DMS 273 (cell line): ENCODE measurements around the gene ZNF425.
"Not testable (repeated sequence)": the region's sequence is repeated elsewhere in the genome, so short reads cannot be mapped to it uniquely, and the experiment has no call there.

ENCODE experiments used
- DNase-seq: peaks from one replicate; lab custom pipeline; 2025; ENCODE audit not compliant: unreplicated experiment; lab: John Stamatoyannopoulos, UW

ZNF425 gene

DNA sequence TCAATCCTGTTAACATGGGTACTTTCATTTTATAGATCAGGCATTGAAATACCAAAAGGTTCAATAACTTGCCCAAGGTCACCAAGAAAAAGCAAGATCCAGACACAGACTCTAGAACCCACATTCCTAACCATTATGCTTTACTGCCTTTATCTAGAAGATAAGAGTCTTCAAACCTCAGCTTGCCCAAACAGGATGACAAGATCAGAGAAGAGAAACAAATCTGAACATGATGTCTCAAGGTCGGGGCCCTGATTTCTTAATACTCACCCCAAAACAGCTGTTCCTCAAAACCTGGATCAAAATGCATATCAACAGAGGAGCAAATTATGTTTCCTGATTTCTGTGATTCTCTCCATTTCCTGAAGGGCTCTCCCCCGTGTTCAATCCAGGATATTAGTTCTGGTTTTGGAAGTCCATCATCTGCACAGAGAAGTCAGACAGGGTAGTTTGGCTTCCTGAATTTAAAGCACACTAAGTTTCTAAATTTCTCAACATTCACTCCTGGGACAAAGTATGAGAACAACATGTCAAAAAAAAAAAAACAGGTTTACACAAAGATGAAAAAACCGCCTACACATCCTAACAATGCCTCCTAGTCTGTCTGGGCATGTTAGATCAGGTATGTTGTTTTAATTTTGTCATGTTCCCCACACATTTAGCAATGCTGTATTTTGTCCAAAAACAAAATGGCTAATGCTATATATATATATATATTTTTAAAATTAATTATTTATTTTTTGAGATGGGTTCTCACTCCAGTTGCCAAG is 51.8 kb downstream of the ZNF425 start:
- no peak for DNase-seq

DNA sequence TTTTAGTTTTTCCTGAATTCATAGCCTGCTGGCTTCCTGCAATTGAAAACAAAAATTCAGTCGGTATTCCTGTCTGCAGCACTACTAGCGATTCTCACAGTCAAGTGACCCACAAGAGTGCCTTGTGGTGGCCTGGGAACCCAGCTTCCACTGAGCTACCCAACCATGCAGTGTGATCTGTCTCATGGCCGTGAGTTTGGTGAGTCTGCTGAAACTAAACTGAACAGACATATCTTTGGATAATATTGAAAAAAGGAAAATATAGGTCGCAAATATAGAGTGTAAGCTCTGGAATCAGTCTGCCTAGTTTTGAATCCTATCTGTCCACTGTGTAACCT is 53.7 kb downstream of the ZNF425 start:
- DNase-seq: no peak

DNA sequence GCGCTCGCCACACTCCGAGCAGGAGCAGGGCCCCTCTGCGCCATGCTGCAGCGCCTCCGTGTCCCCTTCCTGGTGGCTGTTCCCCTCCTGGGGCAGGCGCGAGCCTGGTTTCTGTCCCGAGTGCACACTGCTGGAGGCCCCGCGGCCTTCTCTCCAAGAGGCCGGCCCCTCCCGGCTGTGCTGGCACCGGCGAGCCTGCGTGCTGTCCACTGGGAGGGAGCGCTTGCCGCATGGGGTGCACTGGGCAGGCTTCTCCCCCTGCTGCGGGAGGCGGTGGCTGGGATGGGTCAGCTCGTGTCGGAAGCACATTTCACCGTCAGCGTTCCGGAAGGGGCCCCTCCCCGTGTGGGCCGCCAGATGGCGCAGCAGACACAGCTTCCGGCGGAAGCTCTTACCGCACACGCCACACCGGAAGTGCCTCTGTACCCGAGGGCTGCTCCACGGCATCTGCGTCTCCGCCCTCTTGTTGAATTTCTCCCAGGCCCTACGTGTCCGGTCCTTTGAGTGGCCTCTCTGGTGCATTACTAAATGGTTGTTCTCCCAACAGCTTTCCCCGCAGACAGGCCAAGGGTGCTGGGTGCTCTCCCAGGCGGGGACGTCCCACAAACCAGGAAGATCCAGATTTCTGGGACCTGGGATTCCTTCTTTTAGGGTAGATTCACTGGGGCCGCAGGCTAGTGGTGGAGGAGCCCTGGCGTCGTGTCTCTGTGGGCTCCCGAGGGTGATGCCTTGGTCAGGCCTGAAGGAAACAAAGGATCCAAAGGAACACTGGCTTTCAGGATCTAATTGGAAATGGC is 54.3 kb downstream of the ZNF425 start:
- DNase-seq: no peak

DNA sequence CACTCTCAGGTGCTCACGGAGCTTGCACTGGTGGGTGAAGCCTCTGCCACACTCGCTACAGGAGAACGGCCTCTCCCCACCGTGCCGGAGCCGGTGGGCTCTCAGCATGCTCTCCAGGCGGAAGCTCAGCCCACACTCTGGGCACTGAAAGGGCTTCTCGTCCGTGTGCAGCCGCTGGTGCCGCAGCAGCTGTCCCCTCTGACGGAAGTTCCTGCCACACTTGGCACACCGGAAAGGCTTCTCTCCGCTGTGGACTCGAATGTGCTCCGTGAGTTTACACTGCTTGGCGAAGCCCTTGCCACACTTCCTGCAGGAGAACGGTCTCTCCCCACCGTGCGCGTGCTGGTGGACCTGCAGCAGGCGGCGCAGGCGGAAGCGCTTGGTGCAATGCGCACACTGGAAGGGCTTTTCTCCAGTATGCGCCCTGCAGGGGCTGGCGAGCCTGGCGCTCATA is 54.9 kb downstream of the ZNF425 start:
- DNase-seq: no peak

DNA sequence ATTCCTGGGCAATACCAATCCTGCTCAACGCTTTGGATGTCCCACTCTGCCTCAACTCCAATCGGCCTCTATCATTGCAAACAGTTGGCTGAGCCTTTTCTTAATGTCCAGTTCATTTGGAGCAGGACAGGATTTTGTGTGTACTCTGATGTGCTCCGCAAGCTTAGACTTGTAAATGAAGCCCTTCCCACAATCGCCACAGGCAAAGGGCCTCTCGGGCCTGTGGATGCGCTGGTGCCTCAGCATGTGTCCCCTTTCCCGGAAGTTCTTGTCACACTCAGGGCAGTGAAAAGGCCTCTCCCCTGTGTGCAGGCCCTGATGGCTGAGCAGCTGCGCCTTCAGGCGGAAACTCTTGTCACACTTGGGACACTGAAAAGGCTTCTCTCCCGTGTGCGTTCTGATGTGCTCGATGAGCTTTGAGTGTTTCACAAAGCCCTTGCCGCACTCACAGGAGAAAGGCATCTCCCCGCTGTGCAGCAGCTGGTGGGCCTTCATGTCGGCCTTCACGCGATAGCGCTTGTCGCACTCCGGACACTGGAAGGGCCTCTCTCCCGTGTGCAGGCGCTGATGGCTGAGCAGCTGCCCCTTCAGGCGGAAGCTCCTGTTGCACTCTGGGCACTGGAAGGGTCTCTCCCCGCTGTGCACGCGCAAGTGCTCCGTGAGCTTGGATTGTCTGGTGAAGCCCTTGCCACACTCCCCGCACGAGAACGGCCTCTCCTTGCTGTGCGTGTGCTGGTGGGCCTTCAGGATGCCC is 55.6 kb downstream of the ZNF425 start:
- DNase-seq: no peak

DNA sequence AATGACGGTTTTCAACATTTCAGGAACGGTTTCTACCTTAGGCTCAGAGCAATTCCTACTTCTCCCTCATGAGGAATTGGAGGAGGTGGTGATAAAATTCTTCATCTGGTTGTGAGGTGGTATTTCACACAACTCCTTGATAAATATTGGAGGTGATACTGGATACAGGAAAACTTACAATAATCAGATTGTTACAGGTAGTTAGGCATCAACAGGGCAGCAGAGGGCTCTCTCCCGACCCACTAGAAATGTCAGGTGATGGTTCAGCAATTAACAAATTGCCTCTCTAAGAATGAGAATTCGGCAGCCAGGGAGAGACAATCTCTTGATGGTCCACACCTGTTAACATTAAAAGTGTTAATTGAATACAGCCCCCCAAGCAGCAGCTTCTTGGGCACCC is 58.3 kb downstream of the ZNF425 start:
- DNase-seq: peak; percentile 44

DNA sequence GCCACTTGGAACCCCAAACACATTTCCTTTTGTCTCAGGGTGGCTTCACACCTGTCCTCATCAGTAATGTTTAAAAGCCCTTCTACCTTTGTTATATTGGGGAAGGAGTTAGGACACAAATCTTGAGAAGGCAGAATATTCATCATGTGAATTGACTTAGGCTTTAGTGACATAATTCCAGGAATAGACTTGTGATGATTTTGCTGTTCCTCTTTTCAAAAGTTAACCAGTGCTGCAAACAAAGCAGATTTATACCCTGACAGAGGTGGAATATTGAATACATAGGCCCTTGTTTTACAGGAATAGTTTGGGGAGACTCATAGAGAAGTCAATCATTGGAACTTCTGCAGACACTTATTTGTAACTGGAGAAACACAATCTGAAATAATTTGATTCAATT is 62.6 kb downstream of the ZNF425 start:
- DNase-seq: no peak

DNA sequence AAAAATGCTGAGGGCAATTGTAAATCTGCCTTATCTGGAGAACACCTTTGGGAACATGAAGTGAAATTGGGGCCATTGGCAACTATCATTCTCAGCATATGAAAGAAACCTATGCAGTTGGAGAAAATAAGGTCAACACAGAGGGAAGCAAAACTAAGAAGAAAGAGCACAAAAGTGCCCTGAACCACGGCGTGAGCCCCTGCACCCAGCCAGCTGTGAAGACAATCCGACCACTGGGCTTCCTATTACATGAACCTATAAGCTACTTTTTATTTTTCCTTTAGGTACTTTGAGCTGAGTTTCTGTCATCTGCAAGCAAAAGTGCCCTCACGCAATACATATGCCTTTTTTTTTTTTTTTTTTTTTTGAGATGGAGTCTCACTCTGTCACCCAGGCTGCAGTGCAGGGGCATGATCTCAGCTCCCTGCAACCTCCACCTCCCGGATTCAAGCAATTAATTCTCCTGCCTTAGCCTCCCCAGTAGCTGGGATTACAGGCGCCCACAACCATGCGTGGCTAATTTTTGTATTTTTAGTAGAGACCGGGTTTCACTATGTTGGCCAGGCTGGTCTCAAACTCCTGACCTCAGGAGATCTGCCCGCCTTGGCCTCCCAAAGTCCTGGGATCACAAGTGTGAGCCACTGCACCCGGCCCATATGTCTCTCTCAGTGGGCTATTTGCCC is 63.8 kb downstream of the ZNF425 start:
- DNase-seq: not testable (repeated sequence)

DNA sequence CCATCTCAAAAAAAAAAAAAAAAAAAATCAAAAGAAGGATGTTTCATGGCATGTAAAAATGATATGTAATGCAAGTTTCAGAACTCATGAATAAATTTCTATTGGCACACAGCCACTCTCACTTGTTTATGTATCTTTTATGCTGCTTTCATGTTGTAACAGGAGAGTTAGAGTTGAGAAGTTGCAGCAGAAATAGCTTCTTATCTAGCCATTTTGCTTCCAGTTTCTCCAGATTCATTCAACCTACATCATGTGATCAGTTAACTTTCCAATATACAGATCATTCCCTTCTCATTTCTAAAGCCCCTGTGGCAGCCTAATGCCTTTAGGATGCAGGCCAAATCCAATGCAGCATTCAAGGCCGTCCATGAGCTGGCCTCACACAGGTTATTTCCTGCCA is 66.0 kb downstream of the ZNF425 start:
- DNase-seq: no peak

DNA sequence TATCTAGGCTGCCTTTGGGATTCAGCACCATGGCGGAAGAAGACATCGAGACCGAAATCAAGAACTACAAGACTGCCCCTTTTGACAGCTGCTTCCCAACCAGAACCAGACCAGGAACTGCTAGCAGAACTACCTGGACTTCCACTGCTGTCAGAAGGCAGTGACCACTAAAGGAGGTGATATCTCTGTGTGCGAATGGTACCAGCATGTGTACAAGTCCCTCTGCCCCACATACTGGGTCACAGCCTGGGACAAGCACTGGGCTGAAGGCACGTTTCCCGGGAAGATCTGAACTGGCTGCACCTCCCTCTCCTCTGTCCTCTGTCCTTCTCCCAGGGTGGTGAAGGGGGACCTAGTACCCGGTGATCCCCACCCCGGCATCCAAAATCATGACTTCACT is 72.2 kb downstream of the ZNF425 start:
- DNase-seq: no peak

DNA sequence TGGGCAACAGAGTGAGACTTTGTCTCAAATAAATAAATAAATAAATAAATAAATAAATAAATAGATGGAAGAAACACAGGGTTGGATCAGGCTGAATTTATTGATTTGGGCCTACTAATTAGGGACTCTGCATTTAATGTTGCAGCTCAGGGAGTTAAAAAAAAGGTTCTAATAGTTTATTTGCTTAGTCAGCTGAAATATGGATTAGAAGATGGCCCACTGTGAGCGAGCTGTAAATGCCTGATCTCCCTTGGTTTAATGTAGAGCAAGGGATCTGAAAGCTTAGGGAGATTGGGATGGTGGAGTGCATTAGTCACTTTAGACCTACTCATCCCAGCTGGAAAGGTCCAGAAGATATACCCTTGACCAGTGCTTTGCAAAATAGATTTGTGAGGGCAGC is 72.7 kb downstream of the ZNF425 start:
- DNase-seq: no peak
